Measurements from ENCODE around the gene VAV1. TPM values are rescaled to one million over a fixed set of nuclear protein-coding genes. Genes with fewer than 3 reads are reported as not detected.

VAV1 gene
- total and polyA plus RNA-seq, 10 of the 15 experiments (the other 5 are each of a cell fraction or from before 2014, with no cell fraction given): 1.6 to 76.8 (median 40.7) TPM

DNA sequence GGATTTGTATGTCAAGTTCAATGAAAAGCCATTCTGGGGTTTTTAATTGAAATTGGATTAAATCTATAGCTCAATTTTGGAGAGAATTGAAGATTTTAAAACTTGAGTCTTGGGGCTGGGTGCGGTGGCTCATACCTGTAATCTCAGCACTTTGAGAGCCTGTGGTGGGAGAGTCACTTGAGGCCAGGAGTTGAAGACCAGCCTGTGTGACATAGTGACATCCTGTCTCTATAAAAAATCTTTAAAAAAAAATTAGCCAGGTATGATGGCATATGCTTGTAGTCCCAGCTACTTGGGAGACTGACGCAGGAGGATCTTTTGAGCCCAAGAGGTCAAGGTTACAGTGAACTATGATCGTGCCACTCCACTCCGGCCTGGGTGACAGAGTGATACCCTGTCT lies 41.2 kb downstream of the VAV1 start:
- CTCF ChIA-PET: interaction anchor here (1.1 kb wide), 1 partner anchor 183 kb away, joined by 3 read pairs; no protein-coding TSS in a partner anchor
- ATAC-seq: no peak
- FAIRE-seq: no peak
- no peak for TF ChIP-seq CBX5 (IDR thresholded peaks at IDR 0.05; ENCODE audit: low read depth)
- TF ChIP-seq SUZ12 (IDR thresholded peaks at IDR 0.05; ENCODE audit: unreplicated experiment): no peak
- no peak for TF ChIP-seq SMARCA5 (IDR thresholded peaks at IDR 0.05)
- no peak for TF ChIP-seq NR2F1 (conservative IDR thresholded peaks at IDR 0.05)
- TF ChIP-seq ATF7 (IDR thresholded peaks at IDR 0.05; ENCODE audit: low read depth): no peak
- no peak for TF ChIP-seq RB1 (IDR thresholded peaks at IDR 0.05; ENCODE audit: borderline replicate concordance)
- TF ChIP-seq STAT1 (conservative IDR thresholded peaks at IDR 0.05): no peak
- no peak for TF ChIP-seq IRF3 (IDR thresholded peaks at IDR 0.05)
- no peaks in the 10 kb centered on the region for H3K27me3 ChIP-seq (replicated peaks in 1 of 2; ENCODE audit: control insufficient read depth in 2 of 2, insufficient read depth in 2 of 2, low read length in 1 of 2)
- H3K27ac ChIP-seq (ENCODE audit: control insufficient read depth, insufficient read depth): no peak overlapping the region
- no TSS peak for BruUV-seq (replicated peaks)
- H3K4me2 ChIP-seq (ENCODE audit: control insufficient read depth, insufficient read depth): no peak overlapping the region
- SMC1A ChIA-PET (ENCODE audit: uncharacterized antibody, unreplicated experiment): interaction anchor here (0.8 to 1.6 kb wide), 5 partner anchors 10 to 48 kb away, joined by 3 to 4 read pairs (median 3); no protein-coding TSS in a partner anchor
- intact Hi-C loops (cut with micrococcal nuclease; ENCODE audit: unreplicated experiment) (no loop called here), in situ Hi-C loops (cut with MboI) (no loop called here)
- H3K9ac ChIP-seq (ENCODE audit: control insufficient read depth, insufficient read depth, low read length): no peak overlapping the region
- RAD21 ChIA-PET (ENCODE audit: unreplicated experiment): interaction anchor here (0.6 to 1.0 kb wide), 2 partner anchors 50 to 297 kb away, joined by 3 to 5 read pairs; no protein-coding TSS in a partner anchor
- POLR2A ChIA-PET: interaction anchor here (1.0 to 2.0 kb wide), 4 partner anchors 10 to 14 kb away, joined by 3 to 11 read pairs (median 4); no protein-coding TSS in a partner anchor
- 94% methylated on average over 4 of the region's 4 CpGs for WGBS (ENCODE audit: insufficient coverage, insufficient replicate concordance, low lambda C conversion rate, missing lambda C conversion rate)
- no peaks in the 10 kb centered on the region for H3K4me1 ChIP-seq (ENCODE audit: control insufficient read depth, insufficient read depth, low read length)
- peaks cover 30% of the 10 kb centered on the region for H3K79me2 ChIP-seq (ENCODE audit: control insufficient read depth, insufficient read depth, low read length)
- peaks cover 7 to 10% of the 10 kb centered on the region in 2 experiments; a peak in 3 of 4 replicates for H3K36me3 ChIP-seq (ENCODE audit: control insufficient read depth in 2 of 2, insufficient read depth in 2 of 2, low read length in 1 of 2)
- no peaks in the 10 kb centered on the region for H4K20me1 ChIP-seq (ENCODE audit: control insufficient read depth, insufficient read depth)
- H3K9me3 ChIP-seq (replicated peaks; ENCODE audit: control insufficient read depth, insufficient read depth, low read length): peaks cover 1% of the 10 kb centered on the region; the same call in 1 of the 3 replicates
- no peak overlapping the region for H3K4me3 ChIP-seq
- H2AFZ ChIP-seq (ENCODE audit: control insufficient read depth, low read depth, low read length): no peak overlapping the region
- DNase-seq (ENCODE audit: low read depth, low spot score): no peak

Data from GM12878 (cell line).